Panc1 (cell line): ENCODE measurements around the gene WASF2. TPM values are rescaled to one million over a fixed set of nuclear protein-coding genes. Genes with fewer than 3 reads are reported as not detected.
"Not testable (repeated sequence)": the region's sequence is repeated elsewhere in the genome, so short reads cannot be mapped to it uniquely, and the experiment has no call there.

Source experiments
- ATAC-seq: fragments of 200-7000 bp; cut with Tn5 transposase; 2 replicates; pipeline ENCODE4 v1.9.1; 2020; ENCODE audit warnings: mild to moderate bottlenecking, moderate library complexity
- BruUV-seq: library from RNA; stranded (reverse); fragments of 400-500 nt; replicated peaks from 2 replicates; lab custom pipeline; 2021; lab: Mats Ljungman, UMichigan
- CTCF ChIA-PET: fragments of 300-600 bp; sonication (Branson Sonifier 250); formaldehyde crosslinking; loops from one replicate; lab custom pipeline; 2022; ENCODE audit warnings: antibody characterized with exemption; lab: Charles Lee
- POLR2A ChIA-PET: fragments of 300-600 bp; sonication (Branson Sonifier 250); formaldehyde crosslinking; loops from one replicate; lab custom pipeline; 2022; ENCODE audit warnings: antibody characterized with exemption; lab: Charles Lee
- DNase-seq: peaks from one replicate; pipeline ENCODE4 v3.0.0-alpha.2; 2010; ENCODE audit warnings: low read depth, low spot score
- H3K27ac ChIP-seq: 2 replicates; pipeline ENCODE4 v1.5.1; 2011; ENCODE audit warnings: mild to moderate bottlenecking, low read length, inconsistent platforms
- H3K27me3 ChIP-seq: fragments of 200-500 bp; sonication (Bioruptor generic); 2 replicates; pipeline ENCODE4 v1.6.0; 2014; ENCODE audit warnings: low read length, inconsistent platforms; ENCODE audit not compliant: control insufficient read depth, insufficient read depth
- H3K36me3 ChIP-seq: fragments of 200-500 bp; sonication (Bioruptor generic); 2 replicates; pipeline ENCODE4 v1.5.1; 2014; ENCODE audit warnings: inconsistent platforms, mild to moderate bottlenecking, low read length, moderate library complexity; ENCODE audit not compliant: control insufficient read depth, insufficient read depth
- H3K4me1 ChIP-seq: 2 replicates; pipeline ENCODE4 v1.5.1; 2011; ENCODE audit warnings: inconsistent platforms, mild to moderate bottlenecking, low read length, moderate library complexity; ENCODE audit not compliant: control insufficient read depth, insufficient read depth
- H3K4me3 ChIP-seq, 2 experiments: 2 replicates each; pipeline ENCODE4 v1.5.1; 2011 to 2012; ENCODE audit warnings: low read depth in 2 of 2, low read length in 2 of 2, mild to moderate bottlenecking in 2 of 2, inconsistent platforms in 1 of 2, moderate library complexity in 1 of 2
- H3K9me3 ChIP-seq: fragments of 200-500 bp; sonication (Bioruptor generic); 2 replicates; pipeline ENCODE4 v1.5.1; 2014; ENCODE audit warnings: low read depth, mild to moderate bottlenecking, inconsistent platforms, low read length, moderate library complexity; ENCODE audit not compliant: control insufficient read depth, insufficient read depth
- POLR2AphosphoS5 ChIP-seq: IDR thresholded peaks from 2 replicates; pipeline ENCODE4 v1.6.1; 2012; ENCODE audit warnings: mild to moderate bottlenecking, low read depth, low read length, moderate library complexity
- REST ChIP-seq, 2 experiments: IDR thresholded peaks; 2 replicates each; pipeline ENCODE4 v1.6.1; 2011 to 2012; ENCODE audit warnings: low read depth in 2 of 2, control low read depth in 1 of 2, low read length in 1 of 2, mild to moderate bottlenecking in 1 of 2, moderate library complexity in 1 of 2; ENCODE audit not compliant: insufficient read depth in 1 of 2
- SIN3A ChIP-seq: IDR thresholded peaks from 2 replicates; pipeline ENCODE4 v1.6.1; 2012; ENCODE audit warnings: low read depth, mild to moderate bottlenecking, low read length, moderate library complexity, borderline replicate concordance; ENCODE audit not compliant: insufficient read depth
- TCF7L2 ChIP-seq: IDR thresholded peaks from 2 replicates; pipeline ENCODE4 v1.6.1; 2011; ENCODE audit warnings: mild to moderate bottlenecking, low read depth, low read length, inconsistent platforms
- in situ Hi-C: cut with HindIII; loops from 2 replicates; pipeline ENCODE4 v1.10.0; 2016; ENCODE audit warnings: low sequenced_read_pairs, low pct_unique_long_range_greater_than_20kb
- intact Hi-C: fragments of 100-400 bp; cut with micrococcal nuclease; formaldehyde crosslinking; loops from one replicate; pipeline ENCODE4 v1.10.0; 2022; ENCODE audit not compliant: unreplicated experiment
- total RNA-seq: library from RNA; stranded (reverse); gene quantifications from one replicate; pipeline ENCODE4 v1.2.1, GENCODE V29; 2021; ENCODE audit not compliant: unreplicated experiment
- TF ChIP-seq, protein P1 (sequence below): fragments of 450-650 bp; IDR thresholded peaks from 2 replicates; pipeline ENCODE4 v1.5.1; 2017; ENCODE audit warnings: mild to moderate bottlenecking

The WASF2 gene
- total RNA-seq, 1 experiment from 2014 or later, result 121 TPM

DNA sequence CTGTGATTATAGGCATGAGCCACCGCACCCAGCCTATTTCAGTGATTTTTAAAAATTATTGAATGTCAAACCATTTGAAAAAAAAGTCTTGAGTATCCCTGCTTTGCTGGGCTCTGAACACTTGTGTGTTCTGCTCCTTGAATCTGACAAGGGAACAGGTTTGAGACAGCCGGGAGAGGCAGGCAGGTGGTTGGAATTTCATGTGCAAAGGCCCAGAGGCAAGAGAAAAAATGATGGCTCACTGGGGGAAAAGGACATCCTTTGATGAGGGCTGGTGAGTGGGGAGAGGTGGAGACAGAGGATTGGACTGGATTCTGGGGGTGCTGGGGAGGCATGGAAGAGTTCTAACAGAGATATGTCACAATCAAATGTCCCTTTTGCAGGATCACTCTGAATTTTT, 13.1 kb upstream of the WASF2 start:
- Histone ChIP-seq H3K4me3 (no peak overlapping the region), H3K4me1 (peaks cover 13% of the 10 kb centered on the region), H3K36me3 (no peaks in the 10 kb centered on the region), H3K27ac (no peak overlapping the region), H3K27me3 (no peaks in the 10 kb centered on the region), H3K9me3 (no peaks in the 10 kb centered on the region)
- ATAC-seq (no peak), DNase-seq (no peak)
- intact Hi-C loops, result no loop called here
- POLR2A ChIA-PET, result no interaction called here
- TF ChIP-seq TCF7L2, result no peak
- no peak for TF ChIP-seq POLR2AphosphoS5
- BruUV-seq, result no TSS peak
- CTCF ChIA-PET, result no interaction called here
- in situ Hi-C loops, result no loop called here

DNA sequence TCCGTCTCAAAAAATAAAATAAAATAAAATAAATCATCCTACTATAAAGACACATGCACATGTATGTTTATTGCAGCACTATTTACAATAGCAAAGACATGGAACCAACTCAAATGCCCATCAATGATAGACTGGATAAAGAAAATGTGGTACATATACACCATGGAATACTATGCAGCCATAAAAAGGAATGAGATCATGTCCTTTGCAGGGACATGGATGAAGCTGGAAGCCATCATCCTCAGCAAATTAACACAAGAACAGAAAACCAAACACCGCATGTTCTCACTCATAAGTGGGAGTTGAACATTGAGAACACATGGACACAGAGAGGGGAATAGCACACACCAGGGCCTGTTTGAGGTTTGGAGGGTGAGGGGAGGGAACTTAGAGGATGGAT, 11.2 kb upstream of the WASF2 start:
- H3K36me3 ChIP-seq, in situ Hi-C loops, CTCF ChIA-PET, H3K27ac ChIP-seq, intact Hi-C loops, DNase-seq, ATAC-seq, H3K4me3 ChIP-seq, BruUV-seq, POLR2A ChIA-PET, H3K27me3 ChIP-seq, H3K9me3 ChIP-seq: not testable (repeated sequence)
- peaks cover 17% of the 10 kb centered on the region for H3K4me1 ChIP-seq

- intact Hi-C loops, result no loop called here
- in situ Hi-C loops, result no loop called here
- Histone ChIP-seq H3K36me3 (no peaks in the 10 kb centered on the region), H3K9me3 (no peaks in the 10 kb centered on the region), H3K27me3 (no peaks in the 10 kb centered on the region), H3K4me1 (peaks cover 10% of the 10 kb centered on the region), H3K27ac (no peak overlapping the region), H3K4me3 (no peak overlapping the region)
- ChIA-PET CTCF (no interaction called here), POLR2A (no interaction called here)
- BruUV-seq, result no TSS peak
- no peak for ATAC-seq
- TF ChIP-seq TCF7L2 (no peak), SIN3A (no peak), POLR2AphosphoS5 (no peak), REST (IDR thresholded peaks at IDR 0.05; ENCODE audit: insufficient read depth in 1 of 2, low read depth in 2 of 2, low read length in 1 of 2) (no peak)
- TF ChIP-seq, protein P1, sequence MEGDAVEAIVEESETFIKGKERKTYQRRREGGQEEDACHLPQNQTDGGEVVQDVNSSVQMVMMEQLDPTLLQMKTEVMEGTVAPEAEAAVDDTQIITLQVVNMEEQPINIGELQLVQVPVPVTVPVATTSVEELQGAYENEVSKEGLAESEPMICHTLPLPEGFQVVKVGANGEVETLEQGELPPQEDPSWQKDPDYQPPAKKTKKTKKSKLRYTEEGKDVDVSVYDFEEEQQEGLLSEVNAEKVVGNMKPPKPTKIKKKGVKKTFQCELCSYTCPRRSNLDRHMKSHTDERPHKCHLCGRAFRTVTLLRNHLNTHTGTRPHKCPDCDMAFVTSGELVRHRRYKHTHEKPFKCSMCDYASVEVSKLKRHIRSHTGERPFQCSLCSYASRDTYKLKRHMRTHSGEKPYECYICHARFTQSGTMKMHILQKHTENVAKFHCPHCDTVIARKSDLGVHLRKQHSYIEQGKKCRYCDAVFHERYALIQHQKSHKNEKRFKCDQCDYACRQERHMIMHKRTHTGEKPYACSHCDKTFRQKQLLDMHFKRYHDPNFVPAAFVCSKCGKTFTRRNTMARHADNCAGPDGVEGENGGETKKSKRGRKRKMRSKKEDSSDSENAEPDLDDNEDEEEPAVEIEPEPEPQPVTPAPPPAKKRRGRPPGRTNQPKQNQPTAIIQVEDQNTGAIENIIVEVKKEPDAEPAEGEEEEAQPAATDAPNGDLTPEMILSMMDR, result no peak
- no peak for DNase-seq
Measured at GRCh38 chr1:27499142-27499541, 9.2 kb upstream of the WASF2 start.
